K562 (cell line): ENCODE measurements around the gene HDAC6. TPM values are rescaled to one million over a fixed set of nuclear protein-coding genes. Genes with fewer than 3 reads are reported as not detected.

Experiments used
- ARID3B ChIP-seq: fragments of 250-450 bp; sonication (Bioruptor Pico); IDR thresholded peaks from 2 replicates; pipeline ENCODE4 v1.4.0; 2020; ENCODE audit warnings: borderline replicate concordance
- CAMTA2 ChIP-seq: fragments of 250-450 bp; sonication (Bioruptor Pico); conservative IDR thresholded peaks from 2 replicates; pipeline ENCODE4 v1.5.1; 2022
- CBX5 ChIP-seq: IDR thresholded peaks from 2 replicates; pipeline ENCODE4 v1.6.1; 2014; ENCODE audit warnings: low read depth, borderline replicate concordance
- CREB1 ChIP-seq, 2 experiments: sonication (generic) in 1 of 2; formaldehyde crosslinking in 1 of 2; IDR thresholded peaks; 2 replicates each; pipeline versions ENCODE4 v1.6.1 to v1.8.0; 2012 to 2022; ENCODE audit warnings: inconsistent platforms in 1 of 2, mild to moderate bottlenecking in 1 of 2, missing genetic modification reagents in 1 of 2, moderate library complexity in 1 of 2
- CREB5 ChIP-seq: fragments of 250-450 bp; sonication (Bioruptor Pico); IDR thresholded peaks from 2 replicates; pipeline ENCODE4 v1.5.0; 2020; ENCODE audit warnings: mild to moderate bottlenecking
- DACH1 ChIP-seq: fragments of 450-650 bp; IDR thresholded peaks from 2 replicates; pipeline ENCODE4 v1.6.1; 2018; ENCODE audit not compliant: partially characterized antibody
- FOXP1 ChIP-seq: sonication (generic); formaldehyde crosslinking; IDR thresholded peaks from 2 replicates; pipeline ENCODE4 v1.8.0; 2022; ENCODE audit warnings: mild to moderate bottlenecking, missing genetic modification reagents
- HES1 ChIP-seq: fragments of 450-650 bp; IDR thresholded peaks from 2 replicates; pipeline ENCODE4 v1.6.1; 2016; ENCODE audit warnings: low read depth, mild to moderate bottlenecking, moderate library complexity
- KAT8 ChIP-seq: fragments of 450-650 bp; IDR thresholded peaks from 2 replicates; pipeline ENCODE4 v1.6.1; 2016; ENCODE audit warnings: low read depth, mild to moderate bottlenecking
- LCOR ChIP-seq: sonication (generic); formaldehyde crosslinking; IDR thresholded peaks from 2 replicates; pipeline ENCODE4 v1.8.0; 2022; ENCODE audit warnings: mild to moderate bottlenecking, missing genetic modification reagents
- MAFF ChIP-seq: IDR thresholded peaks from 2 replicates; pipeline ENCODE4 v1.6.1; 2012; ENCODE audit warnings: low read length, improper control_type of control experiment
- MCM5 ChIP-seq: fragments of 450-650 bp; IDR thresholded peaks from 2 replicates; pipeline ENCODE4 v1.6.1; 2016; ENCODE audit warnings: low read depth
- NBN ChIP-seq: fragments of 450-650 bp; IDR thresholded peaks from 2 replicates; pipeline ENCODE4 v1.6.1; 2016; ENCODE audit warnings: low read depth, mild to moderate bottlenecking
- NUFIP1 ChIP-seq: fragments of 450-650 bp; IDR thresholded peaks from 2 replicates; pipeline ENCODE4 v1.6.1; 2018; ENCODE audit not compliant: partially characterized antibody
- SMAD3 ChIP-seq: fragments of 450-650 bp; formaldehyde crosslinking; conservative IDR thresholded peaks from 2 replicates; pipeline ENCODE4 v1.4.0; 2020; ENCODE audit warnings: mild to moderate bottlenecking
- SP2 ChIP-seq: IDR thresholded peaks from 2 replicates; pipeline ENCODE4 v1.6.1; 2011; ENCODE audit warnings: mild to moderate bottlenecking, low read depth, low read length, moderate library complexity; ENCODE audit not compliant: poor library complexity, severe bottlenecking; ENCODE audit errors: extremely low read depth
- STAG1 ChIP-seq: sonication (generic); formaldehyde crosslinking; IDR thresholded peaks from 2 replicates; pipeline ENCODE4 v1.5.0; 2020; ENCODE audit warnings: missing genetic modification reagents, borderline replicate concordance
- STAT5B ChIP-seq: fragments of 250-450 bp; sonication (Bioruptor Pico); IDR thresholded peaks from 2 replicates; pipeline ENCODE4 v1.8.0; 2021; ENCODE audit warnings: mild to moderate bottlenecking, inconsistent platforms
- TEAD4 ChIP-seq, 2 experiments: sonication (generic) in 1 of 2; formaldehyde crosslinking in 1 of 2; IDR thresholded peaks; 2 replicates each; pipeline versions ENCODE4 v1.6.1 to v1.8.0; 2012 to 2022; ENCODE audit warnings: borderline replicate concordance in 1 of 2, inconsistent platforms in 1 of 2, low read length in 1 of 2, mild to moderate bottlenecking in 1 of 2, missing genetic modification reagents in 1 of 2
- USF1 ChIP-seq: sonication (generic); formaldehyde crosslinking; IDR thresholded peaks from 2 replicates; pipeline ENCODE4 v1.9.0; 2022; ENCODE audit warnings: mild to moderate bottlenecking, missing genetic modification reagents
- ZBTB8A ChIP-seq: fragments of 450-650 bp; IDR thresholded peaks from 2 replicates; pipeline ENCODE4 v1.6.1; 2018; ENCODE audit warnings: mild to moderate bottlenecking, moderate library complexity; ENCODE audit not compliant: partially characterized antibody
- ZKSCAN3 ChIP-seq: fragments of 250-450 bp; sonication (Bioruptor Pico); IDR thresholded peaks from 2 replicates; pipeline ENCODE4 v1.4.0; 2020
- ZNF444 ChIP-seq: fragments of 250-450 bp; sonication (Bioruptor Pico); IDR thresholded peaks from 2 replicates; pipeline ENCODE4 v1.4.0; 2020; ENCODE audit warnings: mild to moderate bottlenecking, moderate library complexity
- ZNF764 ChIP-seq: fragments of 250-450 bp; sonication (Bioruptor Pico); IDR thresholded peaks from 2 replicates; pipeline ENCODE4 v1.4.0; 2020; ENCODE audit warnings: low read depth, mild to moderate bottlenecking, moderate library complexity
- ZNF77 ChIP-seq: fragments of 250-450 bp; sonication (Bioruptor Pico); IDR thresholded peaks from 2 replicates; pipeline ENCODE4 v1.5.0; 2020
- polyA plus RNA-seq, 8 experiments: library from polyadenylated mRNA; depleted of rRNA in 4 of 8; stranded (reverse) in 5 of 8; unstranded in 3 of 8; fragments of >200 nt; fragmentation: Nextera tagmentation in 2 of 8; fragmentation: Illumina TruSeq in 1 of 8; extraction: Ambion mirVana in 2 of 8; extraction: Trizol in 1 of 8; gene quantifications; 2 replicates each; pipeline versions ENCODE4 v1.2.1 to v1.2.3, GENCODE V29; 2011 to 2014; ENCODE audit warnings: inconsistent platforms in 1 of 8, missing spikeins in 1 of 8
- total RNA-seq, 7 experiments: library from RNA; depleted of rRNA in 6 of 7; stranded (reverse); fragments of >200 nt in 6 of 7; fragmentation: Illumina TruSeq in 2 of 7; extraction: Trizol in 2 of 7; gene quantifications; 2 replicates each; pipeline versions ENCODE4 v1.2.1 to v1.2.3, GENCODE V29; 2011 to 2021; ENCODE audit warnings: low replicate concordance in 1 of 7

HDAC6 gene
- total and polyA plus RNA-seq, 9 of the 15 experiments (the other 6 are each of a cell fraction or from before 2014, with no cell fraction given) = 29.9 to 101 (median 71.2) TPM

DNA sequence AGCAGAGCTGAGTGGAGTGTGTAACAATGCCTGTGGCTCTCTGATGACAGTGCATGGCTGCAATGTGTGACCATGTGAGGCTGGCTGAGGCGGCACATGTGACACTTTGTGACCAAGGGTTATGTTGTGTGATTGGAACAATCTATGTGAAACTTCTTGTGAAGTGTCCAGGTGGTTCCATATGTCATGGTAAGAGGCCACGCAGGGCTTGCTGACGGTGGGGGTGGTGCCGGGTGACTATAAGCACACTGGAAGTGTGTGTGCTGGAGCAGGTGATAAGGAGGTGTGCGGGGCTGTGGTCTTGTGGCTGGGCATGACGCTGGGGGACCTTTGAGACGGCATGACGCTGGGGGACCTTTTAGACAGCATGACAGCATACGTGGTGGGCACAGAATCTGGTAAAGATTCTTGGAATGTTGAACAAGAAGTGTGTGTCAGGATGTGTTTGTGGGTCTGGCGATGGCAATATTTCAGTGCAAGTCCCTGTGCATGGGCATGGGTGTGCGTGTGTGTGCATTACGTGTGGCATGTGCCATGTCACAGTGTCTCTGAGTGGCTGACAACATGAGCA is 7.4 kb upstream of the HDAC6 start (continued):
- TF ChIP-seq ZNF764 (CRISPR knock-in tag) (no peak), STAG1 (no peak), STAT5B (no peak), MCM5 (no peak), ARID3B (CRISPR knock-in tag) (no peak), MAFF (no peak), ZNF444 (CRISPR knock-in tag) (no peak), SMAD3 (no peak), CREB5 (no peak), DACH1 (no peak), HES1 (no peak), ZNF77 (CRISPR knock-in tag) (no peak), TEAD4 (IDR thresholded peaks at IDR 0.05; ENCODE audit: low read length) (peak; percentile 88), TEAD4 (CRISPR knock-in tag; IDR thresholded peaks at IDR 0.05; ENCODE audit: borderline replicate concordance) (0 out of 2 replicates have a peak, but pooled peaks have one; percentile 25), SP2 (no peak), LCOR (CRISPR knock-in tag) (no peak; the same call in 1 of the 2 replicates), FOXP1 (0 out of 2 replicates have a peak, but pooled peaks have one; percentile 22), ZBTB8A (no peak), CAMTA2 (CRISPR knock-in tag) (no peak), USF1 (CRISPR knock-in tag) (peak; percentile 92), ZKSCAN3 (CRISPR knock-in tag) (no peak), CREB1 (IDR thresholded peaks at IDR 0.05) (no peak), CREB1 (CRISPR knock-in tag; IDR thresholded peaks at IDR 0.05) (peak; percentile 53; the same call in 1 of the 2 replicates), KAT8 (no peak), CBX5 (no peak), NUFIP1 (no peak), NBN (no peak; the same call in 1 of the 2 replicates)
